PC-3 (cell line): ENCODE data around the gene RER1. TPM values are rescaled to one million over a fixed set of nuclear protein-coding genes. Genes with fewer than 3 reads are reported as not detected.

ENCODE experiments used
- ATAC-seq: fragments of 200-7000 bp; cut with Tn5 transposase; 2 replicates; pipeline ENCODE4 v1.9.1; 2020; ENCODE audit warnings: mild to moderate bottlenecking, moderate library complexity
- BruUV-seq: library from RNA; stranded (reverse); fragments of 400-500 nt; replicated peaks from 2 replicates; lab custom pipeline; 2021; lab: Mats Ljungman, UMichigan
- CTCF ChIA-PET: fragments of 300-600 bp; sonication (Branson Sonifier 250); formaldehyde crosslinking; loops from one replicate; lab custom pipeline; 2022; ENCODE audit warnings: antibody characterized with exemption; lab: Charles Lee
- POLR2A ChIA-PET: fragments of 300-600 bp; sonication (Branson Sonifier 250); formaldehyde crosslinking; loops from one replicate; lab custom pipeline; 2022; ENCODE audit warnings: antibody characterized with exemption; ENCODE audit not compliant: unreplicated experiment; lab: Charles Lee
- DNase-seq: peaks from one replicate; pipeline ENCODE4 v3.0.0-alpha.2; 2015
- H2AFZ ChIP-seq: fragments of 300-600 bp; sonication (generic); 2 replicates; pipeline ENCODE4 v1.6.0; 2016; ENCODE audit warnings: antibody characterized with exemption, low read length
- H3F3A ChIP-seq: fragments of 300-600 bp; sonication (generic); one replicate; pipeline ENCODE4 v1.6.0; 2017; ENCODE audit warnings: antibody characterized with exemption, low read length, control low read depth, mild to moderate bottlenecking; ENCODE audit not compliant: unreplicated experiment
- H3K27ac ChIP-seq: fragments of 300-600 bp; sonication (generic); 2 replicates; pipeline ENCODE4 v1.5.1; 2016; ENCODE audit warnings: mild to moderate bottlenecking, low read length
- H3K27me3 ChIP-seq: fragments of 300-600 bp; sonication (generic); 2 replicates; pipeline ENCODE4 v1.6.1; 2016; ENCODE audit warnings: low read length, mixed read lengths
- H3K36me3 ChIP-seq: fragments of 300-600 bp; sonication (generic); 2 replicates; pipeline ENCODE4 v1.6.1; 2016; ENCODE audit warnings: low read depth, mixed run types, low read length, mixed read lengths
- H3K4me1 ChIP-seq: fragments of 300-600 bp; sonication (generic); 2 replicates; pipeline ENCODE4 v1.5.1; 2016; ENCODE audit warnings: low read length; ENCODE audit not compliant: insufficient read depth
- H3K4me2 ChIP-seq: fragments of 300-600 bp; sonication (generic); 2 replicates; pipeline ENCODE4 v1.6.0; 2016; ENCODE audit warnings: low read length
- H3K4me3 ChIP-seq: fragments of 300-600 bp; sonication (generic); 2 replicates; pipeline ENCODE4 v1.5.1; 2016; ENCODE audit warnings: mild to moderate bottlenecking, low read length, mixed read lengths
- H3K79me2 ChIP-seq: fragments of 300-600 bp; sonication (generic); 2 replicates; pipeline ENCODE4 v1.6.1; 2017; ENCODE audit warnings: low read length, mixed read lengths
- H3K9ac ChIP-seq: fragments of 300-600 bp; sonication (generic); 2 replicates; pipeline ENCODE4 v1.6.0; 2016; ENCODE audit warnings: mild to moderate bottlenecking, low read length
- H3K9me2 ChIP-seq: fragments of 300-600 bp; sonication (generic); replicated peaks from 2 replicates; pipeline ENCODE4 v1.6.1; 2016; ENCODE audit warnings: mixed run types, low read length, mixed read lengths
- H3K9me3 ChIP-seq: fragments of 300-600 bp; sonication (generic); 2 replicates; pipeline ENCODE4 v1.6.1; 2016; ENCODE audit warnings: low read length, mixed read lengths
- H4K20me1 ChIP-seq: fragments of 300-600 bp; sonication (generic); 2 replicates; pipeline ENCODE4 v1.6.1; 2016; ENCODE audit warnings: low read length, mixed read lengths
- CTCF ChIP-seq: fragments of 300-600 bp; sonication (generic); conservative IDR thresholded peaks from 2 replicates; pipeline ENCODE4 v1.5.1; 2017; ENCODE audit warnings: antibody characterized with exemption, low read depth, mild to moderate bottlenecking, low read length
- EZH2 ChIP-seq: fragments of 300-600 bp; sonication (generic); IDR thresholded peaks from one replicate; pipeline ENCODE4 v1.6.1; 2017; ENCODE audit warnings: antibody characterized with exemption, mild to moderate bottlenecking, low read length; ENCODE audit not compliant: unreplicated experiment
- EZH2phosphoT487 ChIP-seq: fragments of 300-600 bp; sonication (generic); IDR thresholded peaks from 2 replicates; pipeline ENCODE4 v1.6.1; 2018; ENCODE audit warnings: mild to moderate bottlenecking, antibody characterized with exemption, low read length, borderline replicate concordance
- intact Hi-C: fragments of 100-400 bp; cut with micrococcal nuclease; formaldehyde crosslinking; loops from 2 replicates; pipeline ENCODE4 v1.9.0; 2023
- total RNA-seq: library from RNA; depleted of rRNA; stranded (reverse); fragments of >200 nt; gene quantifications from 2 replicates; pipeline ENCODE4 v1.2.3, GENCODE V29; 2014

RER1 gene
- total RNA-seq, 1 experiment from 2014 or later = 160 TPM

DNA sequence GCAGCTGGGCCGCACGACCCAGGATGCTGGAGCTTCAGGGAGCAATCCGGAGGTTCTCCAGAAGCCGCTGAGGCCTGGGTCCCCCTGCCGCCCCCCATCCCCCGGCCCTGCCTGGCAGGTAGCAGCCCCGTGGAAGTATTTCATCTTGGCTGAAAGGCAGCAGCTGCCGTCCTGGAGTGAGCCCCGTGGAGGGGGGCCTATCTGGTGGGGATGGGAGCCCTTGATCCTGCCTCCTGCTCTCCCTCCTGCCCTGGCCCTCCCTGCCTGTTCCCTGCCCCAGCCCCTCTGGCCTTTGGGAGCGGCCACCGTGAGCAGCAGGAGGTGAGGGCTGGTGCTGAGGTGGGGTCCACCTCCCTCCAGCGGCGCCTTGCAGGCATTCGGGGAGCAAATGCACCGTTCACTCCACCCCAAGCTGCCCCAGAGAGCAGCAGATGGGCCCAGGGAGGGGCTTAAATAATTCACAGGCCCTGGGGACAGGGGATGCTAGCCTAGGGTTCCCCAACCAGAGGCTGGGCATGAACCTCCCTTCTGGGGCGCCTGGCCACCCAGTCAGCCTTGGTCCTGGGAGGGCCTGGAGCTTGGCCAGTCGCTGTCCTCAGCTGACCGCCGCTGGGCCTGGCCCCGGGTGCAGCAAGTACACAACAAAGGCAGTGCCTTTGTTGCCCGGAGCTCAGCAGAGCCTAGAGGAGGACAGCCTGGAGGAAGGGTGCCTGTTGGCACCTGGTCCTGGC is 60.7 kb downstream of the RER1 start:
- POLR2A ChIA-PET = interaction anchor here (0.5 kb wide), 1 partner anchor 133 kb away, joined by 3 read pairs; no protein-coding TSS in a partner anchor
- DNase-seq = peak; percentile 25
- BruUV-seq = TSS peak; percentile 86
- H3K27me3 ChIP-seq = no peaks in the 10 kb centered on the region
- intact Hi-C loops = loop anchor here (1.0 to 2.0 kb wide), 2 partner anchors 42 to 94 kb away; no protein-coding TSS in a partner anchor
- H3K27ac ChIP-seq = peak overlapping the region; percentile 96
- TF ChIP-seq EZH2phosphoT487 (no peak), CTCF (no peak), EZH2 (no peak)
- peaks cover 12% of the 10 kb centered on the region; the same call in 1 of the 2 replicates for H3K79me2 ChIP-seq
- no peaks in the 10 kb centered on the region for H3K36me3 ChIP-seq
- CTCF ChIA-PET = interaction anchor here (0.8 to 0.9 kb wide), 2 partner anchors 37 to 38 kb away, joined by 4 to 6 read pairs; no protein-coding TSS in a partner anchor
- peaks cover 59% of the 10 kb centered on the region for H3K4me1 ChIP-seq
- H3K4me3 ChIP-seq = peak overlapping the region; percentile 59
- peak overlapping the region; percentile 76 for H3K4me2 ChIP-seq
- ATAC-seq = peak; percentile 33
- H3F3A ChIP-seq = no peaks in the 10 kb centered on the region
- peak overlapping the region; percentile 7; the same call in 1 of the 2 replicates for H2AFZ ChIP-seq
- no peaks in the 10 kb centered on the region for H3K9me2 ChIP-seq
- H3K9ac ChIP-seq = peak overlapping the region; percentile 84
- no peaks in the 10 kb centered on the region for H3K9me3 ChIP-seq
- no peaks in the 10 kb centered on the region for H4K20me1 ChIP-seq

DNA sequence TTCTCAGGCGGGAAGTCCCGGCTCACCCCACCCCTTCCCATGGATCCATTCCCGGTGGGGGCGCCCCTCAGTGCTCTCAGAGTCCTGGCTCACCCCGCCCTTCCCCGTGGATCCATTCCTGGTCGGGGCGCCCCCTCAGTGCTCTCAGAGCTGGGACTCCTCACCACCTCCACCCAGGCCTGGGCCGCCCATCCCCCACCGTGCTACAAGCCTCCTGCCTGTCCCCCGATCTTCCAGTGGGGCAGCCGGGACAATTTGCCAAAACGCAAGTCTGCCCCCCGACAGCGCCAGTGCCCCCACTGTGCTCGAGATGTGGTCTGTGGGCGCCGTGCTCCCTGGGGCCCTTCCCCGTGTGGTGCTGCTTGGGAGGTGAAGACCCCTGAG is 61.3 kb downstream of the RER1 start:
- Histone ChIP-seq H4K20me1 (no peaks in the 10 kb centered on the region), H2AFZ (no peak overlapping the region), H3K27me3 (no peaks in the 10 kb centered on the region), H3K4me1 (peaks cover 59% of the 10 kb centered on the region), H3K79me2 (peaks cover 12% of the 10 kb centered on the region; the same call in 1 of the 2 replicates), H3K36me3 (no peaks in the 10 kb centered on the region), H3K4me3 (peak overlapping the region; percentile 59; the same call in 1 of the 2 replicates), H3K9me3 (no peaks in the 10 kb centered on the region), H3K9ac (peak overlapping the region; percentile 84), H3K9me2 (no peaks in the 10 kb centered on the region), H3K4me2 (peak overlapping the region; percentile 76), H3K27ac (peak overlapping the region; percentile 96), H3F3A (no peaks in the 10 kb centered on the region)
- no peak for DNase-seq
- ChIA-PET CTCF (no interaction called here), POLR2A (no interaction called here)
- ATAC-seq = no peak
- TF ChIP-seq EZH2 = no peak
- no peak for TF ChIP-seq CTCF
- no peak for TF ChIP-seq EZH2phosphoT487
- BruUV-seq = no TSS peak
- intact Hi-C loops = loop anchor here (1.0 to 2.0 kb wide), 2 partner anchors 41 to 94 kb away; no protein-coding TSS in a partner anchor

- intact Hi-C loops = no loop called here
- ChIA-PET POLR2A (no interaction called here), CTCF (no interaction called here)
- no peaks in the 10 kb centered on the region for H3K9me3 ChIP-seq
- H3K79me2 ChIP-seq = peaks cover 12% of the 10 kb centered on the region; the same call in 1 of the 2 replicates
- H3K27me3 ChIP-seq = no peaks in the 10 kb centered on the region
- no peaks in the 10 kb centered on the region for H3K36me3 ChIP-seq
- DNase-seq (no peak), ATAC-seq (no peak)
- H3K9ac ChIP-seq = no peak overlapping the region
- H3K4me2 ChIP-seq = no peak overlapping the region
- no peak overlapping the region for H2AFZ ChIP-seq
- no peak overlapping the region for H3K27ac ChIP-seq
- H3K4me1 ChIP-seq = peaks cover 59% of the 10 kb centered on the region
- H3K9me2 ChIP-seq = no peaks in the 10 kb centered on the region
- no peaks in the 10 kb centered on the region for H4K20me1 ChIP-seq
- TF ChIP-seq EZH2 = no peak
- no peak for TF ChIP-seq CTCF
- TF ChIP-seq EZH2phosphoT487 = no peak
- no peak overlapping the region for H3K4me3 ChIP-seq
- no peaks in the 10 kb centered on the region for H3F3A ChIP-seq
- BruUV-seq = no TSS peak
These were observed 62.6 kb downstream of the RER1 start for GRCh38 chr1:2454227-2454626.
